Measurements from ENCODE around the gene MYO7A. TPM values are rescaled to one million over a fixed set of nuclear protein-coding genes. Genes with fewer than 3 reads are reported as not detected.

The MYO7A gene
- total and polyA plus RNA-seq, 2 experiments from 2014 or later, result 1.8 to 5.4 TPM

GRCh38 chr11:77095551-77096490 lies 32.2 kb upstream of the MYO7A start (continued):
- TF ChIP-seq CTCF (conservative IDR thresholded peaks at IDR 0.05; ENCODE audit: low read depth in 2 of 2) (no peak), NANOG (IDR thresholded peaks at IDR 0.05; ENCODE audit: borderline replicate concordance) (no peak), REST (IDR thresholded peaks at IDR 0.05; ENCODE audit: unreplicated experiment) (no peak), EZH2phosphoT487 (IDR thresholded peaks at IDR 0.05; ENCODE audit: unreplicated experiment) (no peak), EZH2 (IDR thresholded peaks at IDR 0.05; ENCODE audit: low read depth, unreplicated experiment) (no peak)

- Mint-ChIP-seq H3K4me3 (no peak overlapping the region), H3K27ac (no peak overlapping the region), H3K9me3 (peaks cover 22% of the 10 kb centered on the region), H3K4me1 (peaks cover 4% of the 10 kb centered on the region; the same call in 1 of the 3 replicates), H3K27me3 (ENCODE audit: insufficient read depth, low read depth, poor library complexity) (peaks cover 6% of the 10 kb centered on the region), H3K36me3 (ENCODE audit: low read depth) (peaks cover 15% of the 10 kb centered on the region)
- ATAC-seq, result no peak
- Histone ChIP-seq H2AFZ (no peak overlapping the region), H3K9me2 (ENCODE audit: insufficient read depth) (0 out of 2 replicates have a peak, but pooled peaks cover 5% of the 10 kb centered on the region), H3K27me3 (ENCODE audit: insufficient read depth) (no peaks in the 10 kb centered on the region), H3K36me3 (ENCODE audit: insufficient read depth) (no peaks in the 10 kb centered on the region), H3K27ac (ENCODE audit: low read depth) (no peak overlapping the region), H3K4me3 (no peak overlapping the region), H3K4me2 (no peak overlapping the region), H3F3A (replicated peaks; ENCODE audit: low read depth) (no peaks in the 10 kb centered on the region), H3K4me1 (ENCODE audit: insufficient read depth) (no peaks in the 10 kb centered on the region), H3K79me2 (replicated peaks; ENCODE audit: insufficient read depth) (no peaks in the 10 kb centered on the region), H4K20me1 (replicated peaks; ENCODE audit: insufficient read depth) (no peaks in the 10 kb centered on the region)
- no peak for DNase-seq (ENCODE audit: low spot score)
- TF ChIP-seq CTCF (conservative IDR thresholded peaks at IDR 0.05; ENCODE audit: low read depth in 2 of 2), result no peak
- TF ChIP-seq POLR2AphosphoS5 (IDR thresholded peaks at IDR 0.05; ENCODE audit: low read depth), result no peak
- TF ChIP-seq JUNB (IDR thresholded peaks at IDR 0.05; ENCODE audit: unreplicated experiment), result no peak
- no peak for TF ChIP-seq CREB1 (CRISPR knock-in tag; IDR thresholded peaks at IDR 0.05; ENCODE audit: low read depth)
- TF ChIP-seq ZNF114 (CRISPR knock-in tag; IDR thresholded peaks at IDR 0.05), result no peak
- TF ChIP-seq NANOG (IDR thresholded peaks at IDR 0.05; ENCODE audit: borderline replicate concordance), result no peak
- TF ChIP-seq ETS1 (IDR thresholded peaks at IDR 0.05), result no peak
- TF ChIP-seq EZH2 (IDR thresholded peaks at IDR 0.05; ENCODE audit: low read depth, unreplicated experiment), result no peak
- no peak for TF ChIP-seq EZH2phosphoT487 (IDR thresholded peaks at IDR 0.05; ENCODE audit: unreplicated experiment)
- no peak for TF ChIP-seq ZNF331 (CRISPR knock-in tag; IDR thresholded peaks at IDR 0.05; ENCODE audit: low read depth)
- no peak for TF ChIP-seq REST (IDR thresholded peaks at IDR 0.05; ENCODE audit: unreplicated experiment)
Observed at GRCh38 chr11:77096591-77097019, 31.4 kb upstream of the MYO7A start.
